CD4-positive, alpha-beta T cell treated with Interferon gamma for 1 hour (primary cell): ENCODE data around the gene CLP1.

Source experiments
- DNase-seq: peaks from one replicate; pipeline ENCODE4 v3.0.0-alpha.2; 2020

The CLP1 gene

DNA sequence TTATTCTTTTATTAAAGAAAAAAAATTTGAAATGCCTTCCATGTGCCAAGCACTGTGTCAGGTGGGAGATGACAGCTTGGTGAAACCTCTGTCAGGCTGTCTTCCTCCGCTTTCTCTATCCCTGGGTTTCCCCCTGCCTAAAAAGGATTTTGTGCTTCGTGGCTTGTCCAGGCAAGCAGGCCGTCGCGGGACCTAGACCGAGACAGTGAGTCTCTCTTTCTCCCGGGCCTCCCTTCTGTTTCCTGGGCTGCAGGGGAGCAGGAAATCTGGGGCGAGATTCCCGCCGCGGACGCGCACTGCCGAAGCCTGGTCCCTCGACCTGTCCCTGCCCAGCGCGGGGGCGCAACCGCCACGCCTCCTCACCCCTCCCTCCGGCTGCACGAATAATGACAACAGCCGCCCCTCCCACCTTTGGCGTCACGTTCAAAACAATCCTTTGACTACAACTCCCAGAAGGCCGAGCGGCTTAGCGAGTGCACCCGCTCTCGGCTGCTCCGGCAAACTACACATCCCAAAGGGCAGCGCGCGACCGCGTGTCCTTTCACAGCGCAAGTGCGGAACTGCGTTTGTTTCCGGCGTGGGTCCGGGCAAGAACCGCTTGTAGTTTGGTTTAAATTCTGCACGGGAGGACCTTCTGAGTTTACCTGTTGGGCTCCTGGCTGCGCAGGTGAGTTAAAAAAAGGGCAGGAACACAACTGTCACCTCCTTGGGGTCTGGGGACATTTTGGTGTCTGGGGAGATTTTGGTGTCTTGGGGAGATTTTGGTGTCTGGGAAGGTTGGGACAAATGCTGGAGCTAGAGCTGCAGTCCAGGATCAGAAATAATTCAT is at the start of gene CLP1:
TSS of gene CLP1 (plus strand) at position 569 of the 829 bp plus-strand sequence. CDS start 1,715 bp downstream, outside the sequence.
- peak; percentile 97 for DNase-seq

DNA sequence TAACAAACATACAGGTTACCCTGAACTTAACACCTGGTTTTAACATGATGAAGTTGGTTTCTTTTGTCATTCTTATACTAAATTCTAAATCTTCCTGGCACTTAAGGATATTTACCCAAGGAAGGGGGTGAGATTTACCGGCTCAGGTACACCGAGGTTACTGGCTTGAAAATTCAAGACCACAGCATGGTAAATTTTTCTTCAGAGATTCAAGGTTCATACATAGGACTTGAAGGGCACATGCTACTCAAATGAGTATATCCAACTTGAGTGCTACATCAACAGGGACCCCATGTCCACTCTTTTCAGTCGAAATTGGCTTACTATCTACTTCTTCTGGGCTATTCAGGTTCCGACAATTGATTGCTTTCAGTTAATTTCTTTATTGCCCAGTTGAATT is 47.4 kb upstream of the CLP1 start:
- DNase-seq: no peak

GRCh38 chr11:57614234-57614772 is 43.3 kb upstream of the CLP1 start:
- no peak for DNase-seq

DNA sequence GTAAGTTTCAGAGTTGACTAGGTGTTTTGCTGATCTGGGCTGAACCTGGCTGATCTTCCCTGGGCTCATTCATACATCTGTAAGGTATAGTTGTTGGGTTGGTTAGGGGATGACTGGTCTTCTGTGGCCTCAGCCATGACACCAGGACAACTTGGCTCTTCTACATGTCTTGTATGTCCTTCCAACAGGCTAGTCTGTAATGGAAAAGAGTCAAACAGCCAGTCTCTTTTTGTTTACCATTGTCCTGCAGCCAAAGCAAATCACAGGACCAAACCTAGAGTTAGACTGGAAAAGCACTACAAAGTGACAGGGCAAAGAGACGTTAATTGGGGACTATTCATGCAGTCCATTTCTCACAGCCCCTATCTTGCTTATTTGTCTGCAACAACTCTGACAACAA is 42.3 kb upstream of the CLP1 start:
- DNase-seq: no peak

GRCh38 chr11:57616595-57616994 is 41.0 kb upstream of the CLP1 start:
- no peak for DNase-seq

- DNase-seq: no peak
These were observed 39.1 kb upstream of the CLP1 start for GRCh38 chr11:57618438-57618837.

GRCh38 chr11:57619331-57619730 is 38.2 kb upstream of the CLP1 start:
- DNase-seq: no peak

- no peak for DNase-seq
These were observed 37.1 kb upstream of the CLP1 start for GRCh38 chr11:57620467-57620866.

DNA sequence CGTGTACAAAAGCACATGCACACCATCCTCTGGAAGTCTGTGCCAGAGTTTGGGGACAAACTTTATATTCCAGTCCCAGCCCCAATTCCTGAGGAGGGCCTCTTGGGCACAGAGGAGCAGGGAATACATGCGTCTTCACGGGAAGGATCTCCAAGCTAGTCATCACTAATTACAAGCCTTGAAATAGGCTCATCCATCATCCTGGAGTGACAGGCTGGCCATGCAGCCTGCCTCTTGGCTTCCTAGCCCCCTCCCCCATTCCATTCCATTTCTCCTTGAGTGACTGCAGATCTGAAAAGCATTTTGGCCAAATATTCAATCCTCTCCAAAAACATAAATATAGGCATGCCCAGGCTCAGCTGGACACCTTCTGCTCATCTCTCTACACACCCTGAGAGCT is 35.3 kb upstream of the CLP1 start:
- DNase-seq: no peak

DNA sequence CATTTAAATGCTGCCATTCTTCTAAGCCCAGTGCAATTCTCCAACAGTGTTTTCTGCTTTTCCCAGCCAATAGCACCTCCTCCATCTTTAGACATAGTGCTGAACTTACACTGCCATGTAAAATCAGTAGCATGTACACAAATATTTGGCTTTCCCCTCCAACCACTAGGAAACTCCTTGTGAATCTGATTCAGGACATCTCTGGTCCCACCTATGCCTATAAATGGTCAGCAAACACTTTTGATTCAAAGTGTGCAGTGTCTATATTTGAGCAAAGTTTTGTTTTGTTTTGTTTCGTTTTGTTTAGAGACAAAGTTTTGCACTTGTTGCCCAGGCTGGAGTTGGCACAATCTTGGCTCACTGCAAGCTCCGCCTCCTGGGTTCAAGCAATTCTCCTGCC is 32.7 kb upstream of the CLP1 start:
- DNase-seq: no peak

DNA sequence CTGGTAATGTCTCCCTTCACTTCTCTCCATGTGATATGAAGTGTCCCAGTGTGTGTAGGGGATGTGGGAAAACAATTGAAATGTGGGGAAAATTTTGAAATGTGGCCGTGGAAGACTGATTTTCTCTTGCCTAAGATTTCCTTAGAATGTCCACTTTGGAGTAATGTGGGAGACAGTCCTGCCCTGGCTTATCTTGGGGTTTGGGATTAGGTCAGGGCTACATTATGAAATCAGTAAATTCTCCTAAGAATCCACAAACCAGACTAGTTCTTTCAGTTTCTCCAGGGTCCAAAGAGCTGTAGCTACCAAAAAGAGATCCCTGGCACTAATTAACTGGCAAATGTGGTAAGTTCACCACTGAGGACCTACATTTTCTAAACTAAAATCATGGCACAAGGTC is 30.7 kb upstream of the CLP1 start:
- DNase-seq: no peak

DNA sequence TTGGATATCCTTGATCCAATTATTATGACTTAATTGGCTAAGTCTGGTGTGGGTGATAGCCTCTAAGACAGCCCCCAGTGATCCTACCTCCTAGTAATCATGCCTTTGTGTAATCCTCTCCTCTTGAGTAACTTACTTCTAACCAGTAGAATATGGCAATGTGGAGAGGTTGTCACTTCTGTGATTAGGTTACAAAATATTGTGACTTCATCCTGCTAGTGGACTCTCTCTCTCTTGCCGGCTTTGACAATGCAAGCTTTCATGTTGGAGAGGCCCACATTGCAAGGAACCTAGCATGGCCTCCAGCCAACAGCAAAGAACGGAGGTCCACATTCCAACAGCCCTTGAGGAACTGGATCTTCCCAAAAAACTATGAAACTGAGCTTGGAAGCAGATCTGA is 27.4 kb upstream of the CLP1 start:
- DNase-seq: no peak

DNA sequence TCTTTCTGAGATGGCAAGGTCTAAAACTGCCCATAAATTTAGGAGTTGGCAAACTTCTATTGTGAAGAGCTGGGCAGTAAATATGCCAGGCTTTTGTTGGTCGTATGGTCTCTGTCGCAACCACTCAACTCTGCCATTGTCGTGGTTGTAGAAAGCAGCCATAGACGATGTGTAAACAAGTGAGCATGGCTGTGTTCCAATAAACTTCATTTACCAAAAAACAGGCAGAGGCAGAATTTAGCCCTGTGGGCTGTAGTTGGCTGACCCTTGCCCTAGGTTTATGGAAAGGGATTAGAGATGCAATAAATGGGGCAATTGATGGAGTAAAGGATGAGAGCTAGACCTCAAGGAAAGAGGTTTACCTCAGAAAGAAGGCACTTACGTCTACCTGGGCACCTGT is 25.4 kb upstream of the CLP1 start:
- DNase-seq: no peak

GRCh38 chr11:57633394-57634070 is 24.0 kb upstream of the CLP1 start:
- no peak for DNase-seq

- DNase-seq: no peak
These were observed 23.3 kb upstream of the CLP1 start for GRCh38 chr11:57634311-57634710.

DNA sequence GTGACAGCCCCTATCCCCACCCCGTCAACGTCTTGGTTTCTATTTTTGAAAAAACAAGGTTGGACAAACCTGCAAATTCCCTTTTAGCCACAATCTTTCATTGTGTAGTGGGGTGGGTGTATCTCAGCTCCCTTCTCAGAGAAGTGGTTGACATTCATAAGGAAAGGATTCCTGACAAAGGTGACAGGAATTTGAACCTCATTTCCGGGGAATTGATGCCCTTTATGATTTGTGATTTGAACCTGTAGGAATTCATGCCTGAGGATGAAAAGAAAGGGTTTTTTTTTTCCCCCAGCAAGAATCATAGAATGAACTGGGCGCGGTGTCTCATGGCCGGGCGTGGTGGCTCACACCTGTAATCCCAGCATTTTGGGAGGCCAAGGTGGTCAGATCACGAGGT is 22.3 kb upstream of the CLP1 start:
- no peak for DNase-seq

DNA sequence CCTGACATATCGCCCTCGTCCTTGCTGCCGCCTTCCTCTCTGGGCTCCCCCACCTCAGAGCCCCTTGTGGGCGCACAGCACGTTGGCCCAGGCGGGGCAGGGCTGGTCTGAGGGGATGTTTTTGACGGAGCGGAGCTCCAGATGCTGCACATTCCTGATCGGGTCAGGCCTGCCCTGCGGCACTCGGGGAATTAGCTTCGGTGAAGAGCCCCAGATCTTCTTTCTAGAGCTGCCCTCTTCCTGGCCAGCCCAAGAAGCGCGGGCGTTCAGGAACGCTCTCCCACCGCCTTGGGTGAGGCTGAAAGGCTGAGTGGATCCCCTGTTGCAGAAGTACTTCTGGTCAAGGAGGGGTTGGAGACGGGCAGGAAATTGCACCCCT is 19.9 kb upstream of the CLP1 start:
- no peak for DNase-seq

- no peak for DNase-seq
These were observed 19.4 kb upstream of the CLP1 start for GRCh38 chr11:57638005-57638781.

DNA sequence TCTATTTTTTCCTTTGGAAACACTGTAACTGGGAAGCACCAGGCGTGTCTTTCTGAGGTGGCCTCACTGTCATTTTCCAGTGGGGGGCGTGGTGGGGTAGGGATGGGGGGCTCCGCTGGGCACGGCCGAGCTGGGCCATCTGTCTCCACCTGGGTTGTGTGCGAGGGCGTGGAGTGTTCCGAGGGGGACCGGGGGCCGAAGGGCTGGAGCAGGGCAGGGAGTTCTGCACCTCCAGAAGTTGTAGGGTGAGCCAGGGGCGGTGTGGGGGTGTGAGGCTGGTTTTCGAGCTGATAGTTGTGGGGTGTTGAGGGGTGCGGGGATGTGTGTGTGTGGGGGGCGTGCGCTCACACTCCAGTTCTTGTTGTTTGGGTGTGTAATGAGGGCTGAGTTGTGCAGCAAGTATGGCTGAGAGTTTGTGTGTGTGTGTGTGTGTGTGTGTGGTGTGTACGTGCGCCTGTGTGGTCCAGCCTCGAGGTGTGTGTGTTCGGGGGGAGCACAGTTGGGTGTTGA is 18.7 kb upstream of the CLP1 start:
- no peak for DNase-seq

DNA sequence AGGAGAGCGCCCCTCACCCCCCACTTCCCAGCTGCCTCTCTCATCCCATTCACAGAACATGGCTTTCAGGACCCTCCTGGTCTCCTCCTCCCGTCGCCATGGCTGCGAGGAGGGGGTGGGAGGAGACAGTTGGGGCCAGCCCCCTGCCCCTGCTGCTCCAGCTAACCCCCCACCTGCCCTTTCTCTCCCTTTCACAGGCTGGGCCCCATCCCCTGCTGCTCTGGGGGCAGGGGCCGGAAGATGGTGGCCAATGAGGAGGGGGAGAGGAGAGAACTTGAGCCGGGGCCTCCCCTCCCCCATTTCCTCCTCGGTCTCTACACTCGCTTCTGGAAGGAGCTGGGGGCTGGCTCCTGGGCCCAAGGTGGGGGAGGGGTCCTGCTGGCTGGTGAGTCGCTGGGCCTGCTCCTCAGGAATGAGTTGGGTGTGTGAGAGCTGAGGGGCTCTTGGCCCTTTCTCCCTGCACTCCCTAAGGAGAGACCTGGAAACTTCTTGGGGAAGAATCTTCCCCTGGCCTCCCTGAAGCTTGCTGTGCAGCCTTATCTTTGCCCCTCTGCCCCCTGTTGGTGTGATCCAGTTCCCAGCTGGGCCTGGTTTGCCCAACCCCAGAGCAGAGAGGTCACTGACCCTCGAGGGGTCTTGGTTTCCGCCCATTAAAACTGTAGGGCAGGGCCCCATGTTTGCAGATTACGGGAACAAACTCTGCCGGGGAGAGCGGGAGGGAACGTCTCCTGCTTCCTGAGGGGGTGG is 18.1 kb upstream of the CLP1 start:
- no peak for DNase-seq

DNA sequence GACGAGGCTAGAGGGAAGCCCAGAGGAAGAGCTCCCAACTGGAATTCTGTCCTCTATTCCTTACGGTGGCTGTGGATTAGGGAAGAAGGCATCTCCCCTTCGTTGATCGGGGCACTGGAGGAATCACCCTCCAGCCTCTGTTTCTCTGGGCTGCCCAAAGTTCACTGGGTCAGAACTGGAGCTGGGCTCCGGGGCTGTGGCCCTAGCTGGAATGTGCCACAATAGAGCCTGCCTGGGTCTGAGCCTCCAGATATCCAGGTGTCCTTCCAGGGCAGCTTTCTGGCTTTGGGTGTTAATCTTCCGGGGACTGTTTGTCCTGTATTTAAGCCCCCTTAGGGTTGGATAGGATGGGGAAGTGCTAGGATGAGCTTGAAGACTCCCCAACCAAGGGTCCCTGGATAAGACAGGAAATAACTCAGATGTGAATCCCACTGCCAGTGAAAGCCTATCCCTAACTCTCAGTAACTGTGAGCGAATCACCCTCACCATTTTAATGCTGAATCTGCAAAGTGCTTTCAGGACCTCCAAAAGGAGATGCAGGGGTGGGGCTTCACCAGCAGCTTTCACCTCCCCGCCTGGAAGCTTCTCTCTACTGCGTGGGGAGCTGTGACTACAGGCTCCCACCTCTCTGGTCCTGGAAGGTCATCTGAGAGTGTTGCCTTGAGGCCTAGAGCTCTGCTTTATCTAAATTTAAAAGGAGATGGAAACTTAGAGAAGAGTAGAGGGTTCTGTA is 17.3 kb upstream of the CLP1 start:
- no peak for DNase-seq
